Effector memory CD4-positive, alpha-beta T cell (primary cell): ENCODE results near the gene RIC8B.

Source experiments
- DNase-seq, 3 donors: peaks; one replicate each; pipeline ENCODE4 v3.0.0-alpha.2; 2020
- H3K27ac ChIP-seq: 2 replicates; pipeline ENCODE4 v1.7.0; 2013; ENCODE audit warnings: mild to moderate bottlenecking, low read length, moderate library complexity; ENCODE audit not compliant: insufficient read depth, poor library complexity, severe bottlenecking
- H3K27me3 ChIP-seq: replicated peaks from 2 replicates; pipeline ENCODE4 v1.7.0; 2013; ENCODE audit warnings: mild to moderate bottlenecking, low read length; ENCODE audit not compliant: insufficient read depth, control insufficient read depth, poor library complexity, severe bottlenecking
- H3K36me3 ChIP-seq: 2 replicates; pipeline ENCODE4 v1.7.0; 2013; ENCODE audit warnings: mild to moderate bottlenecking, low read length, moderate library complexity; ENCODE audit not compliant: control insufficient read depth, insufficient read depth
- H3K4me1 ChIP-seq: 2 replicates; pipeline ENCODE4 v1.7.0; 2013; ENCODE audit warnings: low read length, mild to moderate bottlenecking; ENCODE audit not compliant: control insufficient read depth, insufficient read depth, poor library complexity, severe bottlenecking
- H3K4me3 ChIP-seq: 2 replicates; pipeline ENCODE4 v1.7.0; 2013; ENCODE audit warnings: low read length, low read depth, mild to moderate bottlenecking; ENCODE audit not compliant: insufficient read depth, poor library complexity, severe bottlenecking
- H3K9me3 ChIP-seq: 2 replicates; pipeline ENCODE4 v1.7.0; 2013; ENCODE audit warnings: mild to moderate bottlenecking, low read length, moderate library complexity; ENCODE audit not compliant: control insufficient read depth

RIC8B gene

GRCh38 chr12:106885541-106886249, 111.2 kb downstream of the RIC8B start:
- DNase-seq = no peak
- Histone ChIP-seq H3K4me3 (no peak overlapping the region), H3K36me3 (peaks cover 32% of the 10 kb centered on the region), H3K27me3 (no peaks in the 10 kb centered on the region), H3K27ac (no peak overlapping the region), H3K4me1 (no peaks in the 10 kb centered on the region), H3K9me3 (no peaks in the 10 kb centered on the region)

- no peaks in the 10 kb centered on the region for H3K27me3 ChIP-seq
- no peak overlapping the region for H3K27ac ChIP-seq
- H3K4me3 ChIP-seq = no peak overlapping the region
- DNase-seq = no peak
- peaks cover 25% of the 10 kb centered on the region for H3K36me3 ChIP-seq
- no peaks in the 10 kb centered on the region for H3K9me3 ChIP-seq
- H3K4me1 ChIP-seq = no peaks in the 10 kb centered on the region
These were observed 112.5 kb downstream of the RIC8B start for GRCh38 chr12:106886932-106887331.

- H3K27ac ChIP-seq = no peak overlapping the region
- peaks cover 10% of the 10 kb centered on the region for H3K36me3 ChIP-seq
- no peak for DNase-seq
- no peaks in the 10 kb centered on the region for H3K27me3 ChIP-seq
- H3K9me3 ChIP-seq = no peaks in the 10 kb centered on the region
- no peak overlapping the region for H3K4me3 ChIP-seq
- H3K4me1 ChIP-seq = no peaks in the 10 kb centered on the region
These were observed 114.0 kb downstream of the RIC8B start for GRCh38 chr12:106888348-106888970.

- no peak for DNase-seq
- Histone ChIP-seq H3K4me3 (no peak overlapping the region), H3K27ac (no peak overlapping the region), H3K36me3 (peaks cover 10% of the 10 kb centered on the region), H3K4me1 (no peaks in the 10 kb centered on the region), H3K9me3 (no peaks in the 10 kb centered on the region), H3K27me3 (no peaks in the 10 kb centered on the region)
These were observed 114.8 kb downstream of the RIC8B start for GRCh38 chr12:106889326-106889725.

- H3K36me3 ChIP-seq = peaks cover 10% of the 10 kb centered on the region
- H3K4me1 ChIP-seq = no peaks in the 10 kb centered on the region
- H3K27me3 ChIP-seq = no peaks in the 10 kb centered on the region
- no peaks in the 10 kb centered on the region for H3K9me3 ChIP-seq
- H3K4me3 ChIP-seq = no peak overlapping the region
- no peak for DNase-seq
- H3K27ac ChIP-seq = no peak overlapping the region
These were observed 115.6 kb downstream of the RIC8B start for GRCh38 chr12:106889950-106890626.

- H3K4me3 ChIP-seq = no peak overlapping the region
- H3K36me3 ChIP-seq = no peaks in the 10 kb centered on the region
- DNase-seq = no peak
- H3K9me3 ChIP-seq = no peaks in the 10 kb centered on the region
- no peaks in the 10 kb centered on the region for H3K4me1 ChIP-seq
- no peaks in the 10 kb centered on the region for H3K27me3 ChIP-seq
- no peak overlapping the region for H3K27ac ChIP-seq
These were observed 117.6 kb downstream of the RIC8B start for GRCh38 chr12:106892075-106892474.

- Histone ChIP-seq H3K9me3 (no peaks in the 10 kb centered on the region), H3K27ac (no peak overlapping the region), H3K4me3 (no peak overlapping the region), H3K27me3 (no peaks in the 10 kb centered on the region), H3K36me3 (no peaks in the 10 kb centered on the region), H3K4me1 (no peaks in the 10 kb centered on the region)
- no peak for DNase-seq
These were observed 119.0 kb downstream of the RIC8B start for GRCh38 chr12:106893451-106893850.

GRCh38 chr12:106894774-106895173, 120.3 kb downstream of the RIC8B start:
- Histone ChIP-seq H3K27me3 (no peaks in the 10 kb centered on the region), H3K4me1 (no peaks in the 10 kb centered on the region), H3K36me3 (no peaks in the 10 kb centered on the region), H3K27ac (no peak overlapping the region), H3K4me3 (no peak overlapping the region), H3K9me3 (no peaks in the 10 kb centered on the region)
- no peak for DNase-seq

- no peaks in the 10 kb centered on the region for H3K27me3 ChIP-seq
- no peaks in the 10 kb centered on the region for H3K9me3 ChIP-seq
- no peak overlapping the region for H3K4me3 ChIP-seq
- DNase-seq = no peak
- no peaks in the 10 kb centered on the region for H3K4me1 ChIP-seq
- no peaks in the 10 kb centered on the region for H3K36me3 ChIP-seq
- no peak overlapping the region for H3K27ac ChIP-seq
These were observed 122.1 kb downstream of the RIC8B start for GRCh38 chr12:106896603-106897002.

GRCh38 chr12:106897082-106897481, 122.6 kb downstream of the RIC8B start:
- H3K36me3 ChIP-seq = no peaks in the 10 kb centered on the region
- no peak overlapping the region for H3K4me3 ChIP-seq
- no peaks in the 10 kb centered on the region for H3K4me1 ChIP-seq
- H3K27ac ChIP-seq = no peak overlapping the region
- H3K27me3 ChIP-seq = no peaks in the 10 kb centered on the region
- H3K9me3 ChIP-seq = no peaks in the 10 kb centered on the region
- no peak for DNase-seq
